ENCODE measurements around the gene FDX2.
A peak's percentile ranks its signal among the peaks of the same experiment; 100 is the strongest.
"Not testable (repeated sequence)": the region's sequence is repeated elsewhere in the genome, so short reads cannot be mapped to it uniquely, and the experiment has no call there.

Gene FDX2

DNA sequence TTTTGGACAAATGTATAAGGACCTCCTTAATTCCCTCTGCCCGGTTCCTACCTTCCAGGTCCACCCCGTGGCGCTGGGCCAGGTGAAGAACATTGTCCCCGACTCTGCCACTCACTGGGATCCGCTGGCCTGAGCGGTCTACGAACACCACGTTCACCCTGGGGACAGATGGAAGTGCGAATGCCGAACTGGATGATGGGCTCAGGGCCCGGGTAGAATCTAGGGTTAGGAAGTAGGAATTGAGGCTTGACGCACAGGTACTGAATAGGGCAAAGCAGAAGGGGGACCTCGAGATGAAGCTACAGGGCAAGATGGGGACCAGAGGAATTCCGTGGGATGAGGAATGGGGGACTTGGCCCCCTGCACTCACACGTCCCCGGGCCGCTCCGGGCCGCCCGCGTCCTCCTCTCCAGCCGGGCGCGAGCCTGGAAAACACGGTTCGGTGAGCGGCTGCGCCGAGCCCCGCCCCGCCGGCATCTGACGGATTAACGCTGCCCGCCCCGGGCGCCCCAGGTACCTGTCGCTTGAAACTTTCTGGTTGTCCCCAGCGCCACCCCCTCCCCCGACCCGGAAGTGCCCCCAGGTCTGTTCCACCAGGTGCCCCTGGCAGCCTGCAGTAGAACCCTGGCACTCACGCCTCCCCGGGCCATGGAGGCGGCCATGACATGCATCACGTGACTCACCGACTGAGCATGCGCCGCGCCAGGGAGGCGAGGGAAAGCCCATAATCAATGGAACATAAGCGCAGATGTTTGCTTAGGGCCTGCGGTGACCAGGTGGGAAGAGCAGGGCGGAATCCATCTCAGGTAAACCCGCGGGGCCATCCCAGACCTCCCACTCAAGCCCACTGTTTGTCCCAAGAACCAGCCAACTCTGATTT, at the start of gene FDX2:
FDX2 (minus strand) TSS at position 681 of the 880 bp plus-strand sequence; CDS start at position 662, 19 bp downstream.
- no peak for DNase-seq (ENCODE audit: low read depth)

DNA sequence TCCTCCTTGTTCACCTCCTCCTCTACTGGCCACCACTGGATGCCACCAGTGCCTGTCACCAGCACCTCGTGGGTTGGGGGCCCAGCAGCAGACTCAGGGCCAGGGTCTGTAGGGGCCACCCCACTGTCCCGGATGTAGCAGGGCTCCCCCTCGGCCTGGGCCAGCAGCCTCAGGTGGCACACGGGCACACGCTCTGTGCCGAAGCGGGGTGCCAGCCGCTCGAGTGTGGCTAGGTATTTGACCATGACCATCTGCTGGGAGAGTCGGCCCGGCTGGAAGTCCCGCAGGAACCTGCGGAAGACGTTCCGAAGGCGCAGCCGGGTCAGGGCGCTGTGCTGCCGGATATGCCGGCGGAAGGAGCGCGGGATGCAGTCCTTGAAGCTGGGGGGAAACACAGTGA, 49.7 kb upstream of the FDX2 start:
- no peak for DNase-seq (ENCODE audit: low read depth)

DNA sequence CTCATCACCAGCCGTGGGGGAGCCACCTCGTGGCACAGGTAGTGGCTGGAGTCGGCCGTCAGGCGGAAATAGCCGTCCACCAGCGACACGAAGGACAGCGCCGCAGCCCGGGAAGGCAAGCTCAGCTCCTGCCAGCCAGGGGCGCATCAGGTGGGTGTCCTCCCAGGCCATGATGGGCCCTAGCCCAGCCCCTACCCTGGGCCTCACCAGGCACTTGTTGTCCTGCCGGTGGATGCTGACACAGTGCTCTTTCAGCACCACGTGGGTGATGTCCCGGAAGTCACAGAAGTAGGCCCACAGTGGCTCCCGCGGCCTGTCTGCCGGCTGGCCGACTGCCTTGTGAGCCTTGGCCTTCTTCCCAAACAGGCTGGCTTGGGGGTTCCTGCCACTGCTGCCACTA, 48.8 kb upstream of the FDX2 start:
- DNase-seq (ENCODE audit: low read depth) = no peak

GRCh38 chr19:10363789-10364281, 48.0 kb upstream of the FDX2 start:
- DNase-seq (ENCODE audit: low read depth) = no peak

- no peak for DNase-seq (ENCODE audit: low read depth)
Observed at GRCh38 chr19:10362259-10362658, 46.4 kb upstream of the FDX2 start.

GRCh38 chr19:10361569-10362011, 45.8 kb upstream of the FDX2 start:
- no peak for DNase-seq (ENCODE audit: low read depth)

GRCh38 chr19:10356431-10356830, 40.6 kb upstream of the FDX2 start:
- DNase-seq (ENCODE audit: low read depth) = no peak

DNA sequence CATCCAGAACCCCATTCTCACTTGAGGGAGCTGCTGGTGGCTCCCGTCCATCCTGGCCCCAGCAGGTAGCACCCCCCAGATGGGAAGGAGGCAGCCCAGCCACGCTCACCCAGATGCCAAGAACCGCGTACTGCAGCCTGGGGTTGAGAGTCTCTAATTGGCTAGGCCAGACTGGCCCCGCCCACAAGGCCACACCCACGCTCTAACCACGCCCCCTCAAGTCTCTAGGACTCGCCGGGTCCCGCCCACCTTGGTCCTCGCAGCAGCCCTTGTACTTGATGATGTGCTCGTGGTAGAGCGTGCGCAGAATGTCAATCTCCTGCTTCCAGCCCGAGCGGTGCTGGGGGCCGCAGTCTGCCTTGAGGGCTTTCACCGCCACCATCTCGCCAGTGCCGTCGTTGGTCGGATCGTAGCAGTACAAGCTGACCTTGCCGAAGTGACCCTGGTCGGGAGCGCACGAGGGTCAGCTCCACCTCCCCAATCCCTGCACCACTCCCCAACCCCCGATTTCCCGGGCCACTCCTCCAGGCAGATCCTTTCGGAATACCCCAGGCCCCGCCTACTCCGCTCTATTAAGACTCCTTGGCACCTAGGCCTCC, 38.1 kb upstream of the FDX2 start:
- no peak for DNase-seq (ENCODE audit: low read depth)

GRCh38 chr19:10352764-10353671, 37.2 kb upstream of the FDX2 start:
- no peak for DNase-seq (ENCODE audit: low read depth)

- no peak for DNase-seq (ENCODE audit: low read depth)
Observed at GRCh38 chr19:10346509-10346908, 30.7 kb upstream of the FDX2 start.

GRCh38 chr19:10344780-10345179, 29.0 kb upstream of the FDX2 start:
- no peak for DNase-seq (ENCODE audit: low read depth)

DNA sequence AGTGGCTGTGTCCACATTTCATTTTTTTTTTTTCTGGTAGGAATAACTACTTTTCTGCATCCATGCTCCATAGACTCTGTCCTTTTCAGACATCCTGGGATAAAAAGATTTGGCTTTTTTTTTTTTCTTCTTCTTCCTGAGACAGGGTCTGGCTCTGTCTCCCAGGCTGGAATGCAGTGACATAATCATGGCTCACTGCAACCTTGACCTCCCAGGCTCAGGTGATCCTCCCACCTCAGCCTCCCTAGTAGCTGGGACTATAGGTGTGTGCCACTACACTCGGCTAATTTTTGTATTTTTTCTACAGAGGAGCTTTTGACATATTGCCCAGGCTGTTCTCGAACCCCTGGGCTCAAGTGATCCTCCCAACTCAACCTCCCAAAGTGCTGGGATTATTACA, 27.7 kb upstream of the FDX2 start:
- no peak for DNase-seq (ENCODE audit: low read depth)

DNA sequence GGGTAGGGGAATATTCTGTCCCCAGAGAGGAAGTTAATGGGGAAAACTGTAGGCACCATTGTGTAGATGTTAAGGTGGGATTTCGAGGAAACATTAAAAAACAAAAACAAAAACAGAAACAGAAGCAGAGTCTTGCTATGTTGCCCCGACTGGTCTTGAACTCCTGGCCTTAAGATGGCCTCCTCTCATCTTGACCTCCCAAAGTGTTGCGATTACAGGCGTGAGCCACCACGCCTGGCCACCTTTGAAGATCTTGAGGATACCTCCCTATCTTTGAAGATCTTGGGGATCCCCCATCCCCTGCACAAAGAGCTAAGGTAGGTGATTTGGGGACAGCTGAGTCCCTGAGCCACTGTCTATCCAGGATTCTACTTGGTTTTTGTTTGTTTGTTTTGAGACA, 24.2 kb upstream of the FDX2 start:
- DNase-seq (ENCODE audit: low read depth) = no peak

DNA sequence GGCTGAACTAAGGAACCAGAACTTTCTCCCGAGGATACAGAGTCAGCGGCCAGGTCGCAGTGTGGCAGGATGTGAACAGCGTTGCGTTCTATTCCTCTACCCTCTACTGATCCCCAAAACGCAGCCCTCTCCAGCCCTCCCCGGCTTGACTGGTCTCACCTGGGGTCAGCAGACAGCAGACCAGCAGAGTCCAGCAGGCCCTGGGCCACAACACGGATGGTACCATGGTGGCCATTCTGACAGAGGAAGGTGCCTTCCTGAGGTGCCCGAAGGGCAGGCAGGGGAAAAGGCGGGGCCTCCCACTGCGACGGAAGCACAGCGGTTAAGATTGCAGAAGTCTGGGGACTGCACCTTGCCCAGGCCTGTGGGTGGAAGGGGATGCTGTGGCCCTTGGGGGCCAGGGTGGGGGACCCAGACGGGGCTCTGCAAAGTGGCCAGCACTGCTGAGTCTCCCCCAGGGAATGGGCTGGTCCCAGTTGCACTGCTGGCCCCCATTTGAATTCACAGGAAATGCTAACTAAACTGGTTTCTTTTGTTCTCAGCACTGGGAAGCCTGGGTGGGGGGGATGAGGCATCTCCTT, 23.7 kb upstream of the FDX2 start, which contains the start of gene ICAM3:
ICAM3 (minus strand) TSS at position 245 of the 581 bp plus-strand sequence; CDS start at position 235, 10 bp downstream.
- no peak for DNase-seq (ENCODE audit: low read depth)

DNA sequence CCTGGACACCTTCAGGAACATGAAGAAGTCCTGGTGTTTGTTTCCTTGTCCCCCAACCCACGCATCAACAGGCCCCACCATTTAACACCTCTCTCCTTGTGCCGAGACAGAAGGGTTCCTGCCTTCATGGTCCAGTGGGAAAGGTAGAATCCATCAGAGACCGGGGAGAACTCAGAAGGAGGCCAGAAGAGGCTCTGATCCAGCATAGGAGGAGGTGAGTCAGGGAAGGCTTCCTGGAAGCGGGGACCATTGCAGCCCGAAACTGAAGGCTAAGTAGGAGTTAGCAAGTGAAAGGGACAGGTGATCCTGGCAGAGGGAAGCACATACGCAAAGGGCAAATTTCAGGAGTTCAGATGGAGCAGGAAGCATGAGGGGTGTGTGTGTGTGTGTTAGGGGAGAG, 23.1 kb upstream of the FDX2 start:
- DNase-seq (ENCODE audit: low read depth) = no peak

DNA sequence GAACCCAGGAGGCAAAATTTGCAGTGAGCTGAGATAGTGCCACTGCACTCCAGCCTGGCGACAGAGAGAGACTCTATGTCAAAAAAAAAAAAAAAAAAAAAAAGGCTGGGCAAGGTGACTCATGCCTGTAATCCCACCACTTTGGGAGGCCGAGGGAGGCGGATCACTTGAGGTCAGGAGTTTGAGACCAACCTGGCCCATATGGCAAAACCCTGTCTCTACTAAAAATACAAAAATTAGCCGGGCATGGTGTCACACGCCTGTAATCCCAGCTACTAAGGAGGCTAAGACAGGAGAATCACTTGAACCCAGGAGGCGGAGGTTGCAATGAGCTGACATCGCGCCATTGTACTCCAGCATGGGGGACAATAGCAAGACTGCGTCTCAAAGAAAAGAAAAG, 20.9 kb upstream of the FDX2 start:
- not testable (repeated sequence) for DNase-seq (ENCODE audit: low read depth)

DNA sequence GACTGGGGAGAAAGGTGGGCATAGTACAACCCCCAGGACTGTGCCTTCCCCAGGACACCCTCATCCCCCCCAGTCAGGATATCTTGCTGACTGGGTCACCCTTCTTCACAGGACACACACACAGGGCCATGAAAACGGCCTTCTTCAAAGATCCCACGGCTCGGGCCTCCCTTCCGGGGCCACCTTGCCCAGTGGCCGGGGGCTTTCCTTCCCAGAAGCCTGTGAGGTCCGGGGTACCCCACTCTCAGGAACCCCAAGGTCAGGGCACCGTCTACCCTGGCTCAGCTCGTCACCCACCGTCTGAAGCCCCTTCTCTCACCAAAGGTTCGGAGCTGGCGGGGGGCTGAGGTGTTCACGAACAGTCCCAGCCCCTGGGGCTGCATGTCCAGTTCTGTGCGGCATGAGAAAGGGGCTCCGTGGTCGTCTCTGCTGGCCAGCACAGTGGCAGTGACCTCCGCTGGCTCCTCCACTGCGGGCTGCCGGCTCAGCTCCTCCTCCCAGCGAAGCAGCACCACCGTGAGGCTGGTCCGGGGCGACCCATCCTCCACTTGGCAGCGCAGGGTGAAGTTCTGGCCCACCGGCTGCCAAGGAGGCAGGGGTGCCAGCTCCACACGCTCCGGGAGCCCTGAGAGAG, 19.7 kb upstream of the FDX2 start:
- no peak for DNase-seq (ENCODE audit: low read depth)

- DNase-seq (ENCODE audit: low read depth) = peak; percentile 73
Observed at GRCh38 chr19:10334588-10335351, 19.0 kb upstream of the FDX2 start.

GRCh38 chr19:10333758-10334587, 18.2 kb upstream of the FDX2 start:
- DNase-seq (ENCODE audit: low read depth) = no peak

All from GM04503 (cell line).